GM19468 (cell line): ENCODE results near the gene FSTL1.
"Not testable (repeated sequence)": the region's sequence is repeated elsewhere in the genome, so short reads cannot be mapped to it uniquely, and the experiment has no call there.

ENCODE experiments used
- ATAC-seq: cut with Tn5 transposase; IDR thresholded peaks from one replicate; pipeline ENCODE4 v1.9.1; 2021; ENCODE audit warnings: mild to moderate bottlenecking, moderate library complexity, moderate number of reproducible peaks; ENCODE audit not compliant: unreplicated experiment; ENCODE audit errors: extremely low read depth

Gene FSTL1

GRCh38 chr3:120420360-120420759, 30.4 kb downstream of the FSTL1 start:
- no peak for ATAC-seq

- ATAC-seq, result no peak
Measured at GRCh38 chr3:120419797-120420196, 31.0 kb downstream of the FSTL1 start.

GRCh38 chr3:120418866-120419490, 31.8 kb downstream of the FSTL1 start:
- ATAC-seq, result no peak

GRCh38 chr3:120418446-120418845, 32.3 kb downstream of the FSTL1 start:
- ATAC-seq, result no peak

GRCh38 chr3:120417272-120417911, 33.4 kb downstream of the FSTL1 start:
- ATAC-seq, result peak; percentile 100

- no peak for ATAC-seq
Measured at GRCh38 chr3:120416868-120417267, 33.9 kb downstream of the FSTL1 start.

- no peak for ATAC-seq
Measured at GRCh38 chr3:120415756-120416155, 35.0 kb downstream of the FSTL1 start.

GRCh38 chr3:120410541-120410940, 40.3 kb downstream of the FSTL1 start:
- no peak for ATAC-seq

GRCh38 chr3:120410116-120410515, 40.7 kb downstream of the FSTL1 start:
- no peak for ATAC-seq

GRCh38 chr3:120407508-120408287, 43.1 kb downstream of the FSTL1 start:
- no peak for ATAC-seq

- ATAC-seq, result no peak
Measured at GRCh38 chr3:120404876-120405275, 45.9 kb downstream of the FSTL1 start.

- no peak for ATAC-seq
Measured at GRCh38 chr3:120402257-120402656, 48.5 kb downstream of the FSTL1 start.

GRCh38 chr3:120399372-120399771, 51.4 kb downstream of the FSTL1 start:
- ATAC-seq, result peak; percentile 84

- no peak for ATAC-seq
Measured at GRCh38 chr3:120396469-120396868, 54.3 kb downstream of the FSTL1 start.

- no peak for ATAC-seq
Measured at GRCh38 chr3:120394347-120394746, 56.4 kb downstream of the FSTL1 start.

GRCh38 chr3:120393761-120394160, 57.0 kb downstream of the FSTL1 start:
- ATAC-seq, result no peak

- no peak for ATAC-seq
Measured at GRCh38 chr3:120393243-120393642, 57.5 kb downstream of the FSTL1 start.

GRCh38 chr3:120382941-120383447, 67.8 kb downstream of the FSTL1 start:
- no peak for ATAC-seq

- no peak for ATAC-seq
Measured at GRCh38 chr3:120381503-120381902, 69.3 kb downstream of the FSTL1 start.

GRCh38 chr3:120377948-120378347, 72.8 kb downstream of the FSTL1 start:
- ATAC-seq, result not testable (repeated sequence)

- no peak for ATAC-seq
Measured at GRCh38 chr3:120370463-120370862, 80.3 kb downstream of the FSTL1 start.
